GM19463 (cell line): ENCODE results near the gene GSG1L.

Experiments used
- ATAC-seq: cut with Tn5 transposase; IDR thresholded peaks from one replicate; pipeline ENCODE4 v1.9.1; 2021; ENCODE audit warnings: mild to moderate bottlenecking, moderate library complexity; ENCODE audit not compliant: unreplicated experiment

The GSG1L gene

DNA sequence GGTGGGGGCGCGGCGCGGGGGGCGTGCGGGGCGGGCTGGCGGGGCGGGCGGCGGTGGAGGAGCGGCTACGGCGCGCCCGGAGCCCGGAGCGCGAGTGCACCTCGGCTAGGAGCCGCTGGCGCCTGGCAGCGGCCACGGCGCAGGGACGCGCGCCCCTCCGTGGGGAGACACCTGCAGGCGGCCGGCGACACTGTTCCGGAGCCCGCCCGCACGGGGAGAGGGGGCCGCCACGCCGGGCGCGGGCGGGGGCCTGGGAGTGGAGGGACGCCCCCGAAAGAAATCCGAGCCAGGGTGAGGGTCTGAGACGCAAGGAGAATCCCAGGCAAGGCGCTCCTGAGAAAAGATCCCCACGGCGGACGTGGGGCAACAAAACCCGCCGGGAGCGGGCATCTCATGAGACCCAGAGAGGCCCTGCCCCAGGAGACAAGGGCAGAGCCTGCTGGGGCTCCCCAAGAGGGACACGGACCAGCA, at the start of gene GSG1L:
TSS of gene GSG1L (minus strand) at position 124 of the 471 bp plus-strand sequence. CDS start 290 bp downstream, outside the sequence.
- no peak for ATAC-seq

GRCh38 chr16:28112908-28113307, 49.4 kb upstream of the GSG1L start:
- ATAC-seq, result no peak

- no peak for ATAC-seq
Observed at GRCh38 chr16:28110977-28111376, 47.5 kb upstream of the GSG1L start.

- ATAC-seq, result no peak
Observed at GRCh38 chr16:28110479-28110878, 47.0 kb upstream of the GSG1L start.

- ATAC-seq, result no peak
Observed at GRCh38 chr16:28110074-28110473, 46.6 kb upstream of the GSG1L start.

DNA sequence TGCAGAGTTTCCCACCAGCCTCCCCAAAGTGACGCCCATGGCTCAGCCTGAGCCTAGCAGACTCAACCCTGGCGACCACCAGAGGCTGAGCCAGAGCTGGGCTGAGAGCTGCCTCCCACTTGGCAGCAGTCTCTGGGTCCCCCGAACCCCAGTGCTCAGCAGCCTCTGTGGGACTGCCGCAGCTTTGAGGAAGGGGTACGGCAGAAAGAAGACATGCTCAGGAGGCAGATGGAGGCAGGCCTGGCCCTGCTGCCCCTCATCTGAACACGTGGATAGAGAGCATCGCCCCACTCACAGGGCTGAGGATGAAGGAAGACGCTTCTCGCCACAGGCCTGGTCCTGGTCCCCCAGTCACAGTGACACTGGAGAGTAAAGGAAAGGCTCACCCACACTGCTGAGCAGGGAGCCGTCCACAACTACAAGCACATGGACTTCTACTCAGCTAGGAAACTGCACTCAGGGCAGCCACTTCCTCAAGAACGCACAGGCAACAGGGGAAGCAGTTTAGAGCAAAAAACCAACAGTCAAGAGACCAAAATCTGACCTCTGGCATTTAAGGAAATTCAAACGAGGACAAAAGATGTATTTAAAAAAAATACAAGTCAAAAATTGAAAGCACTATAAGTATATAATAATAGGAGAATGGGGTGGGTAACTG, 45.2 kb upstream of the GSG1L start:
- no peak for ATAC-seq

GRCh38 chr16:28107232-28107631, 43.7 kb upstream of the GSG1L start:
- no peak for ATAC-seq

DNA sequence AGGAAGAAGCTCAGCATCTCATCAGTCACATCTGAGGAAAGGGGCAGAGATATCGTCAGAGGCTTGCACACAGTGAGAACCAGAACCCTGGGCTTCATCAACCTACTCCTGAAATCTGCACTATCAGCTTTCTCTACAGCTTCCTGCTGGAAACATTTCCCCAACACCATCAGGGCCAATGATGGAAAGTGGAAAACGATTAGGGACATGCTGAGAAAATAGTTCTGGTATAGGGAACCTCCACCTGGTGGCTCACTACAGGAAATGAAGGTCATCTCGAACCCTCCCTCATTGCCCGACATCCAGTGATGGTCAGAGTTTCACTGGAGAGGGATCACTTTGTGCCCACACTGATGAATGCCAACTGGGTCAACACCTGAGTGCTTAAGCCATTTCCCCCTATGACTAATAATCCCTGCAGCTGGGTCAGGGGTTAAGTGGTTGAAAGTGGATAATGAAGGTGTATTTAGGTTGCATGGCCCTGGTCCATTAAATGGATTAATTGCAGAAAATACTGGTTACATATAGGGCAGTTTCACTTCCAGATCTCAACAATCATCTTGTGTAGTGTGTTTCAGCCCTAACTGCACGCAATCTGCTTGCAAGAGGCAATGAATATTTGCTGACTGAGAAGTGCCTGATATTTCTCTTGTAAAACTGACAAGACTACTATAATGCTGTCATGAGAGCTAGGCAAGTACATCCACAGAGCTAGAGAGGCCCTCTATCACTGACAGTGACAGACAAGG, 43.1 kb upstream of the GSG1L start:
- ATAC-seq, result no peak

DNA sequence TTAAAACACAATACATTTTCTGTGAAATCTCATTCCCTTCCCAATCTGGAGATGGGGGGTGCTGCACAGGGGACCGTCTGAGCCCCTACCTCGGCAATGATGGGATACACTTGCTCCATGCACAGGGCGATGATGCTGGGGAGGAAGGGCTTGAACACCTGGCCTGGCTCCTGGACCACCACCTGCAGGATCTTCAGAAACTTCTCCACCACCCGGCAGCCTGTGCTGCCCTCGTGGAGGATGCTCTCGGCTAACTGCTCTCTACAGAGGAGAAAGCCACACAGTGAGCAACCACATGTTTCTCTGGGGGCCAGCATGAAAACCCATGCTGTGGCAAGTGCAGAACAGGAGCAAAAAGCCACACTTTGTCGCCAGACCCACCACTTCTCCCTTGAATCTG, 42.4 kb upstream of the GSG1L start:
- no peak for ATAC-seq

- no peak for ATAC-seq
Observed at GRCh38 chr16:28105297-28105696, 41.8 kb upstream of the GSG1L start.

- ATAC-seq, result no peak
Observed at GRCh38 chr16:28104404-28104803, 40.9 kb upstream of the GSG1L start.

GRCh38 chr16:28103516-28104170, 40.1 kb upstream of the GSG1L start:
- ATAC-seq, result no peak

DNA sequence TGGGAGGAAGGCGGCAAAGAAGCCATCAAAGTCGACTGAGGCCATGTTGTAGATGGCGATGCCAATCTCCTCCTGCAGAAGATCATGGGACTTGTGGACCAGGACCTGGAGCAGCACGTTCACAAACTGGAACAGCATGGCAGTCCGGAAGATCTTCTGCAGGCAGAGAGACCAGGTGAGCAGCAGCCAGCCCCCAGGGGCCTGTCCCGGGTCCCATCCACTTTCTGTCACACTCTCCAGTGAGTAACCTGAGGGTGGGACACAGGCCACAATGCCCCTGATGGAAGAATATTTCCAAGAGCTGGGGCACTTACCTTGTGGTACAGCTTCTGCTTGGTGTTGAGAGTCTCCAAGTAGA, 38.0 kb upstream of the GSG1L start:
- no peak for ATAC-seq

DNA sequence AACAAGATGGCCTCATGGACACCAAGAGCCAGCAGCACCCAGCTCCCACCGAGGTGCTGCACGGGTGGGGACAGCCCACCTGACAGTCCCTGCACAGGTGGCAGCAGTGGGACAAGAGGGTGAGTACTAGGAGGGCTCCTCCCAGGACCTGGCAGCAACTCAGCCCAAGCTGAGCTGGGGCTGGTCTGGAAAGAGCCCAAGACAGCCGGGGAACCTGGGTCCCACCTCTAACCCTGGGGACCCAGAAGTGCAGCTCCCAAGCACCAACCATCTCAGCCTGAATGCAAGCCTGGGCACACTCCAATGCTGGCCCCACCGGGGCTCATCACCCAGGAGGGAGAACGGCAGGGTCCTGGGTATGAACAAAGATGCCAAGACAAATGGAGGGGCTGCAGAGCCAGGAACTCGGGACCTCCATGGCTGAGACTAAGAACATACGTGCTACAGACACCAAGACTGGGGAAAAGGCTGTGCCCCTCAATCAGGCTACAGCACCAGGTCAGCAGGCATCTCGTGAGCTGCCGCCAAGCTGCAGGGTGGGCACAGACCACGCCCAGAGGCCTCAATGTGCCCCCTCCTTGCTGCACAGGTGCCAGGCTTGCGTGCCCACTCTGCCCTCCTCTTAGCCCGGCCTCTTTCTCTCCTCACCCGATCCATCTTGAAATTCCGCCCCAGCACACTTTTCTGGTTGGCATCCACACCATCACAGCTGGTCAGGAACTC, 37.5 kb upstream of the GSG1L start:
- ATAC-seq, result no peak

DNA sequence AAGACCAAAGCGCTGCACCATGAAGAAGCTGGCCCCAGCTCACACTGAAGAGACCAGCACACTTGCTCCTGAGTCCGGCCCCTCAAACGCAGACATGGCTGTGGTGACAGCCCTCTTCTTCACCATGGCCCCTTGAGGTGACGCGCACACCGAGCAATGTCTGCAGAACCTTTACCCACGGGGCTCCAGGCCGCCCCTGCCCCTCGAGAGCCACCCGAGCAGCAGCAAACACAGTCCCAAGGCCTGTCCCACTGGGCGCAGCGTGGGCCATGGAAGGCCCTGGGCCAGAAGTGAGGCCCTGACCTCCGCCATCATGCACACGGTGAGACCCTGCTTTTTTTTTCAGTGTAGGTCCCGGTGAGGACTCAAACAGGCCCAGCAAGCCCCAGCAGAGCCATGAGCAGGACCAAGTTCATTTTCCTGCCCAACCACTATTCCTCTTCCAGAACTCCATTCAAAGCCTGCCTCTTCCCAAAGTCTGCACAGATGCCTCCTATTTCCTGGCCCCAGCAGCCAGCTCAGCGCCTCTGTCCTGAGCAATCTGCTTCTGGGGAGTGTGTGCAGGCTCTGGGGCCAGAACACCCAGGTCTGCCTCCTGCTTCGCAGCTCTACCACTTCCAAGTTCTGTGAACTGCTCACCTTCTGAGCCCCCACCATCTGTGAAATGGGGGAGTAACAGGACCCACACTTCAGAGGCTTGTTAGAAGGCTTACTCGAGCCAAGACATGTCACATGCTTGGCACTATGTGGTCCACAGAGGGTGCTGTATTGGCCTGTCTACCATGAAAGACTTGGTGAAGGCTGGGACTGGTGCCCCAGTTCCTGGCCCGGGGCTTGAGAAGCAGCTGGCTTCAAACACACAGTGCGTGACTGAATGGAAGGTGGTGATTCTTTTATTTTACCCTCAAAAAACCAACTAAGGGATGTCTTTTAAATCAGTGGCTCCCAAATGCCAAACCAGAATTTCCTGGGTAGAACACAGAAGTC, 35.7 kb upstream of the GSG1L start:
- ATAC-seq, result no peak

DNA sequence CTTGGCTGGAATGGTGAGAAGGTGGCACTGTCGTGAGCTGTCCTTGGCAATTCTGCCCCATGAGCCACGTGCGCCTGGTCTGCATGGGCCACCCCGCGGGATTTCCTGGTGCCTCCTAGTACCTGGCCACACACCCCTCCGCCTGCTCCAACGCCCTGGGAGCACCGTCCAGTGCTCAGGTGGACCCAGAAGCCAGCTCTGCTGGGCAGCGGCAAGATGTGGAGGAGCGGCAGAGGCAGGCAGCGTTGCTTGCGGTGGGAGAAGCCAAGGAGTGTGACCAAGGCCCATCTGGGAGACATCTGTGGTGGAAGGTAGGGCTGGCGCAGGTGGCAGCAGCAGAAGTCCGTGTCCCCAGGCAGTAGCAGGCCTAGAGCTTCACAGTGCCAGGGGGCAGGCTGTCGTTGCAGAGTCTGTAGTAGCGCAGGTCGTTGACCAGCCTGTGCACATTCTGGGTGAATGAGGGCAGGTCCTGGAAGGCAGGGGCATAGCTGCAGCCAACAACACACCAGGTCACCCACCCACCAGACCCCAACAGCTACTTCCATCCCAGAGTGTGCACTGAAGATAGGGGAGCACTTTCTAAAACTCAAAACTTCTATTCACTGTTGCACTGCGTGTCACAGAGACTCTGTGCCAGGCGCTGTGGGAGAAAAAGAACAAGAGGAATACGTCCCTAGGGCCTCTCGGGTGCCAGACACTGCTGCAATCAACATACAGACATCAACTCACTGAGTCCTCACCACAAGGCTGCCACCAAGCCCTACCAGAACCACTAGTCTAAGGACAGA, 34.9 kb upstream of the GSG1L start:
- no peak for ATAC-seq

DNA sequence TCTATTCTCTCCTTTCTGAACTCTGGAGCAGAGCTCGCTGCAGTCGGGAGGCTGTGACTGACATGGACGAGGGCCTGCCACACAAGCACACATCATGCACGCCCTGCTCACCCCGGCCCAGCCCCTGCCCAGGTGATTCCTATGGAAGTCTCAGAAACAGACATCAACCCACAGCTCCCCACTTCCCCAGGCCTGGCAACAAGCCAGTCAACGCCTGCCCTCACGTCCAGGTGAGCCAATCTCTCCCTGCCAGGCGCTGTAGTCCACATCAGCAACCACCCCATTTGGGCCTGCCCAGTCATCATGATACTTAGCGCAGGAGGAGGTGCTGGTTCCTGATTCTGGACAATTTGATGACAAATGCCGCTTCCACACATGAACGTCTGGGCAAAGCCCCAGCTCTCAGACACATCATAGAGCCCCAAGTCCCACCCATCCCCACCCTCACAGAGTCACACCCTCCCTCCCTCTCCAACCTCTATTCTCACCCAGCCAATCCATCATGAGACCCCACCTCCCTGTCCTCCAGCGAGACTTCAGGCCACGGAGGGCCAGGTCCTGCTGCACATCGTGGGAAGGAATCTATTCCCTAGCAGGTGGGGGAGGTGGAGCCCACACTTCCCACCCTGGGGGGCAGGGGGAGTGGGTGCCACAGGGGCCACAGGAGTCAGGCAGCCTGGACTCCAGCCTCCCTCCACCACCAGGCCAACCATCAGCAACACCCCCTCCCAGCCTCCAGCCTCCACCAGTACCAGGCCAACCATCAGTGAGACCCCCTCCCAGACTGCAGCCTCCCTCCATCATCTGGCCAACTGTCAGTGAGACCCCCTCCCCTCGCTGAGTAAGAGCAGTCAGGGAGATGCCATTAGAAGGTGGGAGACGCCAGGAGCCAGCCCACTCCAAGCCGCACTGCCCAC, 33.7 kb upstream of the GSG1L start:
- no peak for ATAC-seq

GRCh38 chr16:28093385-28093725, 29.8 kb upstream of the GSG1L start:
- ATAC-seq, result no peak
